ENCODE measurements around the gene GALM.
"Not testable (repeated sequence)": the region's sequence is repeated elsewhere in the genome, so short reads cannot be mapped to it uniquely, and the experiment has no call there.

Gene GALM

GRCh38 chr2:38682620-38683019 is 16.7 kb downstream of the GALM start:
- DNase-seq, result not testable (repeated sequence)

DNA sequence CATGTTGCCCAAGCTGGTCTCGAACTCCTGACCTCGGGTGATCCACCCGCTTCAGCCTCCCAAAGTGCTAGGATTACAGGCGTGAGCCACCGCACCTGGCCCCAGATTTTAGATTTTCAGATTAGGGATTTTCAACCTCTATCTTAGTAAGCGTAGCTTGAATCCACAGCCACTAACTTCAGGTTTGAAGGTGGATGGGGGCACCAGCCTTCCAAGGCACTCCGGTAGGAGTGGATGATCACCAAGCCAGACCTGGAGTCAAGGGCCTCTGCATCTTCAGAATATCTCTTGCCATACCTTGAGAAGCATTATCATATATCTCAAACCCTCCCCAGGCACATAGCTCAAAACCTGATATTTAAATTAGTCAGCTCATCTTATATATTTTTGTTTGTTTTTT is 17.9 kb downstream of the GALM start:
- no peak for DNase-seq

- DNase-seq, result no peak
These were observed 19.3 kb downstream of the GALM start for GRCh38 chr2:38685116-38685735.

DNA sequence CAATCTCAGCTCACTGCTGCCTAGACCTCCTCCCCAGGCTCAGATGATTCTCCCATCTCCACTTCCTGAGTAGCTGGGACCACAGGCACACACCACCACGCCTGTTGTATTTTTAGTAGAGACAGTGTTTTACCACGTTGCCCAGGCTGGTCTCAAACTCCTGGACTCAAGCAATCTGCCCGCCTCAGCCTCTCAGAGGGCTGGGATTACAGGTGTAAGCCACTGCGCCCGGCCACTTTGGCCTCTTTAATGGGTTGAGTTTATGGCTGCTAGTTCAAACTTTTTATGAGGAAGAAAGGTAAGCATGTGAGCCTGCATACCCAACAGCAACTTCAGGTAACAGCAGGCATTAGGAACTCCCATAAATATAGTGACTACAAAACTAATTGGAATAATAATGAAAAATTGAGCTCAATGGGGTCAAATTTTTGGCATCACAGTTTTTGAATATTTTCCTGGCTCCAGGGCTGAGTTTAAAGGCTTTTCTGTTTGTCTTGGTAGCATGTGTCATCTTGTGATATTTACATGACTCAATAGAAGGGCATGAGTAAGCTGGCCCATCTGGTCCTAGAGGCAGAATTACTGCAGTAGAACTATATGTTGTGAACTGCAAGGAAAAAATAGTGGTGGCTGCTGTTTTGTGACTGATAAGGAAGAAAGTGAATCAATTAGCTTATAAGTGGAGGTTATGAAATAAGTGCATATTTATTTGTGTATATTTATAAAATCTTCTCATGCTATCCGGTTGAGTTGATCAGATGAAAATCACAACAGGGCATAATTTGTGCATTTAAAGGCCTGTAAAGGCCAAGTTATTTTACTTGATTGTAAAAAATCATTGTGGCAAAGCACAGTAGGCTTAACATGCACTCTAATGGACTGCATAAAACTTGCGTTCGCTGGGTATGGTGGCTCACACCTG is 24.8 kb downstream of the GALM start:
- DNase-seq, result no peak

- DNase-seq, result no peak
These were observed 26.1 kb downstream of the GALM start for GRCh38 chr2:38691994-38692393.

GRCh38 chr2:38692636-38693318 is 26.9 kb downstream of the GALM start:
- no peak for DNase-seq

- DNase-seq, result no peak
These were observed 31.4 kb downstream of the GALM start for GRCh38 chr2:38697116-38697840.

DNA sequence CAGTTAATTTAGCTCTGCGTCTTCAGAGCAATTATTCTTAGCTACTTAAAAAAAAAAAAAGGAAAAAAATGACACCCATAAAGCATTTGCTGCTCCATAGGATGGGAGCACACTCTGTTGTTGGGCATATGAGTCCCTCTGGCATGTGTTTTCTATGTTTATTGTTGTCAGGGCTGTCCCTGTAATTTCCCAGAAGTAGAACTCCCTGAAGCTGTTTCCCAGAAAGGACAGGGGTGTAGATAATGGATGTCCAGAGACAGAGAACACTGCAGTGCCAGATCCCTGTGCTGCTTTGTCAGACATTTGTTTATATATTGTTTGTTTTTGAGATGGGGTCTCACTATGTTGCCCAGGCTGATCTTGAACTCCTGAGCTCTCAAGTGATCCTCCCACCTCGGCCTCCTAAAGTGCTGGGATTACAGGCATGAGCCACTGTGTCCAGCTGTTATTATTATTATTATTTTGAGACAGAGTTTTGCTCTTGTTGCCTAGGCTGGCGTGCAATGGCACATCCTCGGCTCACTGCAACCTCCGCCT is 32.6 kb downstream of the GALM start:
- no peak for DNase-seq

DNA sequence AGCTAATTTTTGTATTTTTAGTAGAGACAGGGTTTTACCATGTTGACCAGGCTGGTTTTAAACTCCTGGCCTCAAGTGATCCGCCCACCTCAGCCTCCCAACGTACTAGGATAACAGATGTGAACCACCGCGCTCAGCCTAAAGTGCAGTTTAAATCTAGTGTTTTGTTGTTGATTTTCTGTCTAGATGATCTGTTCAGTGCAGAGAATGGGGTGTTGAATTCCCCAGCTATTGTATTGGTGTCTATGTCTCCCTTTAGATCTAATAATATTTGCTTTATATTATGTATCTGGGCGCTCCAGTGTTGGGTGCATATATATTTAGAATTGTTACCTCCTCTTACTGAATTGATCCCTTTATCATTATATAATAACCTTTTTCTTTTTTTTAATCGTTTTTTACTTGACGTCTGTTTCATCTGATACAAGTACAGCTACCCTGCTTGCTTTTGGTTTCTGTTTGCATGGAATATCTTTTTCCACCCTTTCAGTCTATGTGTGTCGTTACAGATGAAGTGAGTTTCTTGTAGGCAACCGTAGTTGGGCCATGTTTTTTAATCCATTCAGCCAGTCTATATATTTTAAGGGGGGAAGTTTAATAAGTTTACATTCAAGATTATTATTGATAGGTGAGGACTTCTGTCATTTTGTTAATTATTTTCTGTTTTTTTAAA is 34.3 kb downstream of the GALM start:
- DNase-seq, result no peak

- DNase-seq, result no peak
These were observed 35.1 kb downstream of the GALM start for GRCh38 chr2:38700881-38701458.

DNA sequence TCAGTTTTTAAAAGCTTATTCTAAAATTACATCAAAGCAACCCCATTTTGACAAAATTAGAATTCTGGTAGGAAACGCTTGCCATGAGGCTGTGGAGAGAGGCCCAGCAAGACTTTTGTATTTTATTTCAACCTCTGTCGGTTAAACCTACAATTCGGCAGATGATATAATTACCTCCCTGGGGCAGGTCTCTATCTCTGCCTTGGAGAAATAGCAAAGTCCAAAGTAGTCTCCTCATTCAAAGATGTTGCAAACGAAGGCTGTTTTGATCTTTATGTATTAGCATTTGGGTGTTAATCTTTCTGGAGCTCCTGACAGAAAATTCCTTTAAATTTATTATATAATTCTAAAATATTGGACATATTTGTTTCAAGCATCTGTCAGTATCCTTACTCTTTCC is 35.6 kb downstream of the GALM start:
- DNase-seq, result peak in 1 of 2 donors; percentile 20

- DNase-seq, result no peak
These were observed 36.5 kb downstream of the GALM start for GRCh38 chr2:38702413-38702812.

DNA sequence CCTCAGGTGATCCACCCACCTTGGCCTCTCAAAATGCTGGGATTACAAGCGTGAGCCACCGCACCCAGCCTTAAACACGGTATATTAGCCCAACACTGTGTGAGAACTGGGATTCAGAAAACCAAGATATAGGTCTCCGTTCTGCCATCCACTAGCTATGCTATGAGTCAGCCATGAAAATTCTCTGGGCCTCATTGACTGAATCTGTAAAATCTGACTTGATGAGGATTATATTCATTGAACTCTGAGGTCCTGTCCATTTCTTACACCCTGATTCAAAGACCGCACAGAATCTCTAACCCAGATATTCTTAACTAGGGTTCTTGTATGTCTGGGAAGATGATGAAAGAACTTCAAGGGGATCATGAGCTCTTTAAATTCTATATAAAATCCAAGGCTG is 37.4 kb downstream of the GALM start:
- not testable (repeated sequence) for DNase-seq

GRCh38 chr2:38704664-38705063 is 38.8 kb downstream of the GALM start:
- DNase-seq, result no peak

DNA sequence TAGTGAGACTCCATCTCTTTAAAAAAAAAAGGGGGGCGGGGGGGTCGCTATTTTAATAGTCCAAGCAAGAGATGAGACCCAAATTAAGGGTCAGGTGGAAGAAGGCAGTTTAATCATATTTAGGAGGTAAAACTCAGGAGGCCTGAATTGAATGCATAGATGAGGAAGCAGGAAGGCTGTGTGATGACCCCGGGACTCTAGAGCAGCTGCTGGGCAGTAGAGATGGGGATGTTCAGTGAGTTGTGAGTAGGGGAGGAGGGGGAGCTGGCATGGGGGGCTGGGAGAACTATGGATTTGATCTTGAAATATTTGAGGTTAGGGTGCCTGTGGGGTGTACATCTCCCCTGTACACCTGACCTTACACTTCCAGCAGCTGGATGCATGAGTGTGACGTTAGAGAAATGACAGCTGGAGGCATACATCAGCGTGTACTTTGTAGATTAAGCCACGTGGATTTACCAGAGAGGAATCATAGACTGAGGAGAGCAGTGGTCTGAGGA is 41.0 kb downstream of the GALM start:
- DNase-seq, result no peak

DNA sequence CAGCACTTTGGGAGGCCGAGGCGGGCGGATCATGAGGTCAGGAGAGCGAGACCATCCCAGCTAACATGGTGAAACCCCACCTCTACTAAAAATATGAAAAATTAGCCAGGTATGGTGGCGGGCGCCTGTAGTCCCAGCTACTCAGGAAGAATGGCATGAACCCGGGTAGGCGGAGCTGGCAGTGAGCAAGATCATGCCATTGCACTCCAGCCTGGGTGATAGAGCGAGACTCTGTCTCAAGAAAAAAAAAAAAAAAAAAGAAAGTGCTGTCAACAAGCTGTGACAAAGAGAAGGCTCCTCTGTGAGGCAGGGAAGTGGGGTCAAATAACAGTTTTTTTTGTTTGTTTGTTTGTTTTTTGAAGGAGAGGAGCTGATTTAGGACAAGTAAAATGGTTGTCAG is 42.6 kb downstream of the GALM start:
- DNase-seq, result not testable (repeated sequence)

- DNase-seq, result no peak
These were observed 43.1 kb downstream of the GALM start for GRCh38 chr2:38708900-38709566.

GRCh38 chr2:38709567-38710194 is 43.8 kb downstream of the GALM start:
- no peak for DNase-seq

DNA sequence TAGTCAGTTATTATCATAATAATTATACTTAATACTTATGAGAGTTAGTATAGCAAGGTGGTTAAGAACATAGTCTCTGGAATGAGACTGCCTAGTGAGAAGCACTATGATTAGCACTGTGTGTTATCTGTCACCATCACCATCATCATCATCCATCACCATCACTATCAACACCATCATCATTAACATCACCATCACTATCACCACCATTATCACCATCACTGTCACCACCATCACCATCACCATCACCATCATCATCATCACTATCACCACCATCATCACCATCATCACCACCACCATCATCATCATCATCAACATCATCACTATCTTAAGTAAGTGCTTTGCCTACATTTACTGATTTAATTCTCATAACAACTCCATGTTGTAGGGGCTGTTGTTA is 45.6 kb downstream of the GALM start:
- no peak for DNase-seq

DNA sequence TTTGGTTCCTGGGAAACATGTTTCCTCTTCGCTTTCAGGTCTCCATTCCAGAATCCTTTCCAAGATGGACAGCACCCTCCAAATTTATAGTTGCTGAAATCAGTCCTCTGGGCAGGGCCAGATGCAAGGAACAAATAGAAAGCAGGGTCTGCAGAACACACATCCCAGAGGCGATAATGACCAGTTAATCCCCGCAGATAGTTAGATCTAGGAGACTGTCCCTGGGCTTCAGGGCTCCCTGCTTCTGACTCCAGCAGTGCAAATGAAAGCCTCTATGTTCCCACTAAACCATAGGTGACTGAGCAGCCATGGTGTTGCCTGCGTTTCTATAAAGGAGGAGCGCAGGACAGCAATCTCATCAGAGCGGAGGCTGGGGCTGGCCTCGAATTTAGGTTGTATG is 46.5 kb downstream of the GALM start:
- no peak for DNase-seq
